Iris pigment epithelial cell (primary cell): Measurements from ENCODE around the gene SMYD1.

Source experiments
- DNase-seq: peaks from one replicate; pipeline ENCODE4 v3.0.0-alpha.2; 2011; ENCODE audit warnings: low read depth

The SMYD1 gene

DNA sequence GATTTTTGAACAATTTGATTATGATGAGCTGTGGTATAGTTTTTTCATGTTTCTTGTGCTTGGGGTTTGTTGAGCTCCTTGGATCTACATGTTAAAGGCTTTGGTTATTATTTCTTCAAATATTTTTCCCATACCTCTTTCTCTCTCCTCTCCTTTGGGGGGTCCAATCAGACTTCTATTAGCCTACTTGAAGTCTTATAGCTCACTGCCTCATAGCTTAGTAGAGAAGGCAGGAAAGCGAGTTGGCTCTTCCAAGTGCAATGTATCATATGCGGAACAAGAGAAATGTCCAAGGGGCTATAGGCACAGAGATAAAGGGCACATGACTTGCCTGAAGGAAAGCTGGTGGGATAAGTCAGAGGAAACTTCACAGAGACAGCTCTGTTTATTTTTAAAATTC is 74.3 kb downstream of the SMYD1 start:
- DNase-seq, result no peak

DNA sequence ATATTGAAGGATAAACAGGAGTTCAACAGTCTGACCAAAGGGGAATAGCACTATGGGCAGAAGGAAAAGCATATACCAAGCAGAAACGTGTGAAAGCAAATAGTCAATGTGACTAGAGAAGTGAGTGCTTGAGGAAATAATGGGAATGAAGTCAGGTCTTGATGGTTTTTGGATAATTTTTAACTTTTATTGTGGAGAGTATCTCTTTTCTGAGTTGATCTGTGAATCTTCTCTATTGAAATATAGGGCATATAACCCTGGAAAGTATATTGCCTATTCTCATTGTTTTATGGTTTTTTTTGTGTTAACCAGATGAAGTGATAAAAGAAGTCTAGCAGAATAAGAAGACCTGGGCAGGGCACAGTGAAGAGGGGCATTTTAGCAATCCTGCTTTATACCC is 76.6 kb downstream of the SMYD1 start:
- DNase-seq, result no peak

DNA sequence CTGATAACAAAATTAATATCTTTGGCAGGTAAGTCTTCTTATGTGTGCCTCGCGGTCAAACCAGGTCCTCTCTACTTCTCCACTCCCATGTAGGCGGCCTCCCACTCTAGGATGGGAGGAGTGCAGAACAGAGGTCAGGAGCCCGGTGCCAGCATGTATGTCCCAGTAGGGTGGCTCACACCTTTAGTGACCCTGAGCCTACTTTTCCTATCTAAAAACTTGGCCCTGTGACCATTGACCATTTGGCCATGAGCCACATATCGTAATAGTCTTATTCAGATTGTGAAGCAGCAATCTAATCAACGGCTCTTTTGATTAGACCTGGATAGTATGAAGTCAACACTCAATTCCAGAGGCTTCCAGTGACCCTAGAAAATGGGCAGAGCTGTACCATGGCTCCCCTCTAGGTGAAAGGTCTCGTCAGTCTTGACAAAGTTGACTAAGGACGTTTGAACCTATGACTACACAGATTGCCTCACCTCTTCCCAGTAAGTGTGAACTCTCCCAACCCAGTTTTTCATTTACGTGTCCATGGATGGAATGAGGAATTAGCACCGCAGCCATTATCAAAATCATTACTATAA is 77.4 kb downstream of the SMYD1 start:
- no peak for DNase-seq

DNA sequence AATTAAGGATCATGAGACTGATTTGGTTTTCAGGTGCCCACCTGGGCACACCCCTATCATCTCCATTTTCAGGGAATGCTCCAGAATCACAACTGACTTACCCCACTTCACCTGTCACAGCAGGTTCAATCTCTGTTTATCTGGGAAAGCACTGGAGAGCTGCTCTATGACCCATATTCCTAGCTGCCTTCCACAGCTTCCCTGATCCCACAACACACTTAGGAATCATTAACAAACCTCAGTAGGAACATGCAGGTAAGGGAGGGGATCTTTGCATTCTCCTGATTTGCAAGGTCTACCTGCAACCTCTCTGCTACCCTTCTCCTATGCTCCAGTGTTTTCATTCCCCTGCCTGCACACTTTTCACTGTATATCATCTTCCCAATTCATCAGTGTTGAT is 79.0 kb downstream of the SMYD1 start:
- DNase-seq, result no peak

DNA sequence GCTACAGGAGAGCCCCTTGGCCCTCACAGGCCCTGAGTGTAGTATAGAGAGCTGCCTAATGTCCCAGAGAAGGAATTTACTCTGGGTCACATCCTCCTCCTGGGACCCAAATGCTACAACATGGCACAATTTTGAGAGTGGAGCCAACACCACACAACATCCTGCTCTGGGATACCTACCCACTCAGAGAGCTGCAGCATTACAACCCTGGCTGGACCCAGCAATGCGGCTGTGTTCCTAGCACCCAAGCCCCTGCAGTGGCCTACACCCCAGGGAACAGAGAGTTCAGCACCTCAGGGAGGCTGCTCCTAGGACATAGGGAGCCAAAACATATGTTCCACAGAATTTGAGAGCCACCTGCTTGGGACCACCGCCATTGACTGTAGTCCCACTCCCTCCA is 79.5 kb downstream of the SMYD1 start:
- no peak for DNase-seq

DNA sequence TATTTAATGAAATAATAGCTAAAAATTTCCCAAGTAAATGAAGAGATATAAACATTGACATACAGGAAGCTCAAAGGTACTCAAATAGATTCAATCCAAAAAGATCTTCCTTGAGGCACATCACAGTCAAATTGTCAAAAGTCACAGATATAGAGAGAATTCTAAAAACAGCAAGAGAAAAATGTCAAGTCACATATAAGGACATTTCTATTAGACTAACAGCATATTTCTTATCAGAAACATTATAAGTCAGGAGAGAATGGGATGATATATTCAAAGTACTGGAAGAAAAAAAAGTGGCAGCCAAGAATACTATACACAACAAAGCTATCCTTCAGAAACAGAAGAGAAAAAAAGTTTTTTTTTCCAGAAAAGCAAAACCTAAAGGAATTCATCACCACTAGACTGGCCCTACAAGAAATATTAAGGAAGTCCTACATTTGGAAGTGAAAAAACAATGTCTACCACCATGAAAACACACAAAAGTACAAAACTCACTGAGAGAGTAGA is 81.4 kb downstream of the SMYD1 start:
- no peak for DNase-seq

DNA sequence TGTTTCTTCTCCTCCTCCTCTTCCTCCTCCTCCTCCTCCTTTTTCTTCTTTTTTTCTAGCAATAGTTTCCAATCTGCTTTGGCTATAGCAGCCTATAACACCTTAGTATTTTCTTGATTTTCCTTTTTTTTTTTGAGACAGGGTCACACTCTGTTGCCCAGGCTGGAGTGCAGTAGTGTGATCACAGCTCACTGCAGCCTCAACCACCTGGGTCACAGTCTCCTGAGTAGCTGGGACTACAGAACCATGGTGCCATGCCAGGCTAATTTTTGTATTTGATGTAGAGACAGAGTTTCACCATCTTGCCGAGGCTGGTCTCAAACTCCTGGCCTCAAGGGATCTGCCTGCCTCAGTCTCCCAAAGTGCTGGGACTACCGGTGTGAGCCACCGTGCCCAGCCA is 91.9 kb downstream of the SMYD1 start:
- no peak for DNase-seq

DNA sequence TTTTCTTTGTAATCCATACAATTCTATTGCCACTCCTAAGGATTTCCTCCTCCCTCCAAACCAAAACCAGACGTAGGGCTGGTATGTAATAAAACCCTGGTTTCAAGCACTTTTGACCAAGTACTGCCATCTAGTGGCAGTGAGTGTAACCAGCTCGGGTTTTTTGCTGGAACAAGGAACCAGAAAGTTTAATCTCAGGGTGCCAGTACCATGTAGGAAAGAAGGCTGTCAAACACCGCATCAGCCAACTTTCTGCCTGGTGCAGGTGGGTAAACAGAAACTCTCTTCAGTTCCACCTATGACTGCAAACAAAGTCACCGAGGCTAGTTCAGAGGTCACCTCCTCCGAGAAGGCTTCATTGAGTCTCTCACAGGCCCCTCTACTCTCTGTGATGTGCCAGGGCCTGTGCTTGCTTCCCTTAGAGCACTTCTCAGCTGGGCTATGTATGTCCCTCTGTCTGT is 92.4 kb downstream of the SMYD1 start:
- peak; percentile 61 for DNase-seq

DNA sequence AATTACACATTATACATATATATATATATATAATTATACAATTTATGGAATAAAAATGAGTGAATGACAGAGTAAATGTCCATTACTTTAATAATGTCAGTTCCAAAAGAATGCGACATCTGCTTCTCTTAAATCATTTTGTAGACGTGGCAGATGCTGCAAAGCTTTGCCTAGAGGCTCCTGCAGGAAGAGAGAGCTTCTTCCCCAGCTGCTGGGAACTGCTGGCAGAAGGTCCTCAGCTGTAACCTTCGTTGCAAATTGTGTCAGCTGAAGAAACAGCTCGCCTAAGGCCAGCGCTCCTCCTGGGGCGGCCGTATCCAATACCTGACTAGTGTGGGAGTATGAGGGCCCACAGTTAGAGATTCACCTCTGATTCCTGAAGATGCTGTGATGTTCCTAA is 92.9 kb downstream of the SMYD1 start:
- no peak for DNase-seq

DNA sequence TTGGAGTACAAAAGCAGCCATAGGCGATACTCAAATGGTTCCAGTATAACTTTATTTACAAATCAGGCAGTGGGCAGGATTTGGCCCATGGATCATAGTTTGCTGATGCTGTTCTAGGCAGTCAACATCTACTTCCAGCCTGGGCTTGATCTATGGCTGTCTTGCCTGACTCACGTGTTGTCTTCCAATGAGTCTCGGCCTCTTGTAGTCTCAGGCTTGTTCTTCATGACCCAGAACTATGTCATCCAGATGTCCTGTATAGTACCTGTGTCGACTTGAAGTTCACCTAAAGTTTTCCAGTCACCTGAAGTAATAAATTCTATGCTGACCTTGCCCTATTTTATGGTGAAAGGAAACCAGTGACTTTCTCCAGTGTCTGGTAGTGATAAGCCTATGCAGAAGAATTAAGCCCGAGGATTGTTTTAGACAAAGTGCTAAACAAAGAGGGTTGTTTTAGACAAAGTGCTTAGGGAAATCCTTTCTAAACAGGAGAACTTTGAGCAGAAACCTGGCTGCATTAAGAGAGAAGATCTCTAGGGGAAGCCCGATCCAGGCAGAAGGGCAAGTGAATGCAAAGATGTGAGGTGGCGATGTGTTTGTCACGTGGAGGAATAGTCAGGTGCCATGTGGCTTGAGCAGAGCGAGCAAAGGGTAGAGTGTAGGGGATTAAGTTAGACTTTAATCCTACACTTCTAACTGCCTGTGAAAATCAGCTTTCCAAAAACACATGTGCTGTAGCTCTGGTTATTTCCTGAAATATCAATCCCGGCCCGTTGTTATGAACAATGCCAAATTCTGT is 94.0 kb downstream of the SMYD1 start:
- no peak for DNase-seq
